Adipocyte (in vitro differentiated cells): ENCODE results near the gene COQ7.

Experiments used
- DNase-seq: peaks from one replicate; pipeline ENCODE4 v3.0.0-alpha.2; 2015; ENCODE audit warnings: low read depth
- H3K27me3 ChIP-seq: replicated peaks from 2 replicates; pipeline ENCODE4 v1.7.0; 2013; ENCODE audit warnings: mild to moderate bottlenecking, low read length, moderate library complexity; ENCODE audit not compliant: control insufficient read depth, insufficient read depth
- H3K36me3 ChIP-seq: 2 replicates; pipeline ENCODE4 v1.7.0; 2013; ENCODE audit warnings: low read length, mild to moderate bottlenecking, moderate library complexity; ENCODE audit not compliant: control insufficient read depth, insufficient read depth, severe bottlenecking
- H3K4me1 ChIP-seq: 2 replicates; pipeline ENCODE4 v1.7.0; 2013; ENCODE audit warnings: mild to moderate bottlenecking, low read length, moderate library complexity; ENCODE audit not compliant: control insufficient read depth, insufficient read depth
- H3K4me3 ChIP-seq: 2 replicates; pipeline ENCODE4 v1.7.0; 2013; ENCODE audit warnings: mild to moderate bottlenecking, low read length, moderate library complexity
- H3K9ac ChIP-seq: 2 replicates; pipeline ENCODE4 v1.7.0; 2013; ENCODE audit warnings: mild to moderate bottlenecking, low read length, moderate library complexity
- H3K9me3 ChIP-seq: 2 replicates; pipeline ENCODE4 v1.7.0; 2013; ENCODE audit warnings: mild to moderate bottlenecking, low read length, moderate library complexity; ENCODE audit not compliant: control insufficient read depth

Gene COQ7

DNA sequence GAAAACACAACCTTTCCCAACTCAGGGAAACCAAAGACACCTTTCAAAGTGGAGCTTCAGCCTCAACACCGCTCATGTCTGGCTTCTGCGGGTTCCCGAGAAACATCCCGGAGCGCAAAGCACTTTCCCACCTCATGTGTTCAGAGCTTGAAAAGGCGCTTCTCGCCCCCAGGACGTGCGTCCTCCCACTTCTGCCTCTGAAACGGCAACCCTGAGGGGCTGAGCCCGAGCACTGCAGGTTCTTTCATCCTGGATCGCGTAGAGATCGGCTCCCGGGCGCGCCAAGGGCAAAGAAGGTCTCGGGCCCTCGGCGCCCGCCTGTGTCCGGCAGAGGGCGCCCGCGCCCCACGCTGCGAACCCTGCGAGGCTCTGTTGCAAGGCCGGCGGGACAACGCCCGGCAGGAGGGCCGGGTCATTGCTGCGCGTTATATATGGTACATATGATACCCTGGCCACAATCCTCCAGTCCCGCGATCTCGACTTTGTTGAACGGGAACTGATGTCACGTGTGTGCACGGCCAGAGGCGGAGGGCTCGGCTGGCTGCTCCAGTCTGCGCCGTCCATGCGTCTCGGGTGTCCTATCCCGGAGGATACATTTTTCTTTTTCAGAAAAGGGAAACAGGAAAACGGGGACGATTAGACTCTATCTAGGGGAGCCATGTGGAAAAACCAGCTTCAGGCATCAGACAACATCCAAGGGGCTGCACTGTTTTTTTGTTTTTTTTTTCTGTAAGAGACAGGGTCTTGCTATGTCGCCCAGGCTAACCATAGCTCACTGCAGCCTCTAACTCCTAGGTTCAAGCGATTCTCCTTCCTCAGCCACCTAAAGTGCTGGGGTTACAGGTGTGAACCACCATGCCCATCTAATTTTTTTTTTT is 19.1 kb downstream of the COQ7 start:
- Histone ChIP-seq H3K4me1 (peaks cover 5% of the 10 kb centered on the region), H3K9me3 (no peaks in the 10 kb centered on the region), H3K9ac (peak overlapping the region; percentile 87), H3K4me3 (peak overlapping the region; percentile 88), H3K27me3 (no peaks in the 10 kb centered on the region), H3K36me3 (no peaks in the 10 kb centered on the region)
- peak; percentile 97 for DNase-seq

DNA sequence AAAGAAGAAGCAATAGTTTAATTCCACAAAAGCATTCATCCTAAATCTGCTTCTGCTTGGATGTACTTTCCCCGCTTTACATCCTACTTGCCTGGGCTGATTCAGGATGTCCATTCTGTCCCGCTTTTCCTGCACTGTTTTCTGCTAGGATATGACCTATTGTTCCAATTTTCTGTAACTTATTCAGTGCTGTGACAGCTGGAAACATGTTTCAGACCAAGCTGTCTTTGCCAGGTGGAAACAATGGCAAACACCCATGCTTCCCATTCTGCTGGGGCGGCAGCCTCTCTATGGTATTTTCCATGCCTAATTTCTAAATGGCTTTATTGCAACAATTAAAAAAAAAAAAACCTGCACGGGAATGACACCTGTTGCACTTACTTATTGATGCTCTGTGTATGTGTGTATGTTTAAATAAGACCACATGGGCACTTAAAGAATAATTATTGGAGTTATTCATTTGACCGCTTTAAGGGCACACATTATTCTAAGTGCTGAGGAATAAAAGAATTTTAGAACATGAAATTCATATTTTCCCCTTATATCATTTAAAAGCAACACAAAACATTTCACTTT is 21.0 kb downstream of the COQ7 start:
- Histone ChIP-seq H3K9ac (no peak overlapping the region), H3K4me1 (peaks cover 13% of the 10 kb centered on the region), H3K4me3 (no peak overlapping the region), H3K36me3 (no peaks in the 10 kb centered on the region), H3K27me3 (no peaks in the 10 kb centered on the region), H3K9me3 (no peaks in the 10 kb centered on the region)
- no peak for DNase-seq

DNA sequence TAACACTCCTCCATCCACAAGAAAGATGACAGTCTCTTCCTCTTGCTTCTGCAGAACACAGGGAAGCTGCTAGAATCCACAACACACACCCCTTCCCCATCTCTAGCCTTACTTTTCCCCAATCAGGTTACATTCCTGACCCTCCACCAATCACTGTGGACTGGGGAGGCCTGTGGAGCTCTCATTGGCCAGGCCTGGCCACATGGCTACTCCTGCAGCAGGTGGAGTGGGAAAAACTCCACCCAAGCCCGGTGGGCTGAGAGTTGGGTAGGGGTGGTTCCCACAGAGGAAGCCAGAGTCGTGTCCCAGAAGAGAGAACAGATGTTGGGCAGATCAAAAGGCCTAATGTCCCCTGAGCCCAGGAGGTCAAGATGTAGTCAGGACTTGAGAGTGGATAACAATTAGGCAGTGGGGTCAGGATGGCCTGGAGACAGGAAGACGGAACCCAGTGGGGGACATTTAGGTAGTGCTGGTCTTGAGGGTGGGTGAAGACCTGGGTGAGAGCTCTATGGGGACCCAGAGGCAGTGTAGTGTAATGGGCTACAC is 22.1 kb downstream of the COQ7 start:
- no peaks in the 10 kb centered on the region for H3K9me3 ChIP-seq
- H3K36me3 ChIP-seq, result no peaks in the 10 kb centered on the region
- no peaks in the 10 kb centered on the region for H3K27me3 ChIP-seq
- H3K4me3 ChIP-seq, result no peak overlapping the region
- no peak overlapping the region for H3K9ac ChIP-seq
- no peak for DNase-seq
- peaks cover 13% of the 10 kb centered on the region for H3K4me1 ChIP-seq

DNA sequence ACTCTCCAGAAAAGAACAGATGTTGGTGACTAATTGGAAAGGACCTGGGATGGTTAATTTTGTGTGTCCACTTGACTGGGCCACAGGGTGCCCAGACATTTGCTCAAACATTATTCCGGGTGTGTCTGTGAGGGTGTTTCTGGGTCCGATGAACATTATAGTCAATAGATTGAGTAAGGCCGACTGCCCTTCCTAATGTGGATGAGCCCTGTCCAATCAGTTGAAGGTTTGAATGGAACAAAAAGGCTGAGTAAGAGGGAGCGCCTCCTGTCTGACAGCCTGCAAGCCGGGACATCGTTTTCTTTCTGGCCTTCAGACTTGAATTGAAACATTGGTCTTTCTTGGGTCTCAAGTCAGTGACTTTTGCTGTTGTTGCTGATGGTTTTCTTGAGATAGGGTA is 23.5 kb downstream of the COQ7 start:
- Histone ChIP-seq H3K36me3 (no peaks in the 10 kb centered on the region), H3K9ac (no peak overlapping the region), H3K4me1 (peaks cover 13% of the 10 kb centered on the region), H3K27me3 (no peaks in the 10 kb centered on the region), H3K9me3 (no peaks in the 10 kb centered on the region), H3K4me3 (no peak overlapping the region)
- DNase-seq, result no peak

DNA sequence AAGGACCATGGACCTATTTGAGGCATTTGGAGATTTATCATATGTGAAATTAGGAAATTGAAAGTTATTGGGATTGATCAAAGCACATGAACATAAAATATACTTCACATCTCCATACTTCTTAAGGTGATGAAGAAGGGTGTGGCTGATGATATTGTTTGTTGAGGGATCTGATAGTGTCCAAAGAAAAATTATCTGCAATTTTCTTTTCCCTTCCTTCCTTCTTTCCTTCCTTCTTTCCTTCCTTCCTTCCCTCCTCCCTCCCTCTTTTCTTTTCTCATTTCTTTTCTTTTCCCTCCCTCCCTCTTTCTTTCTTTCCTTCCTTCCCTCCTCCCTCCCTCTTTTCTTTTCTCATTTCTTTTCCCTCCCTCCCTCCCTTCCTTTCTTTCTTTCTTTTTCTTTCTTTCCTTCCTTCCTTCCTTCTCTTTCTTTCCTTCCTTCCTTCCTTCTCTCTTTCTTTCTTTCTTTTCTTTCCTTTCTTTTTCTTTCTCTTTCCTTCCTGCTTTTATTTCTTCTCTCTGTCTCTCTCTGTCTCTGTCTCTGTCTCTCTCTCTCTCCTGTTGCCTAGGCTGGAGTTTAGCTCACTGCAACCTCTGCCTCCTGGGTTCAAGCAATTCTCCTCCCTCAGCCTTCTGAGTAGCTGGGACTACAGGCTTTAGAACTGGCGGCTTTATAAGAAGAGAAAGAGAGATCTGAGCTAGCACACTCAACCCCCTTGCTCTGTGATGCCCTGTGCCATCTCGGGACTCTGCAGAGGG is 25.4 kb downstream of the COQ7 start:
- peaks cover 9% of the 10 kb centered on the region for H3K4me1 ChIP-seq
- no peak overlapping the region for H3K9ac ChIP-seq
- H3K4me3 ChIP-seq, result no peak overlapping the region
- no peaks in the 10 kb centered on the region for H3K9me3 ChIP-seq
- no peaks in the 10 kb centered on the region for H3K27me3 ChIP-seq
- no peaks in the 10 kb centered on the region for H3K36me3 ChIP-seq
- no peak for DNase-seq

DNA sequence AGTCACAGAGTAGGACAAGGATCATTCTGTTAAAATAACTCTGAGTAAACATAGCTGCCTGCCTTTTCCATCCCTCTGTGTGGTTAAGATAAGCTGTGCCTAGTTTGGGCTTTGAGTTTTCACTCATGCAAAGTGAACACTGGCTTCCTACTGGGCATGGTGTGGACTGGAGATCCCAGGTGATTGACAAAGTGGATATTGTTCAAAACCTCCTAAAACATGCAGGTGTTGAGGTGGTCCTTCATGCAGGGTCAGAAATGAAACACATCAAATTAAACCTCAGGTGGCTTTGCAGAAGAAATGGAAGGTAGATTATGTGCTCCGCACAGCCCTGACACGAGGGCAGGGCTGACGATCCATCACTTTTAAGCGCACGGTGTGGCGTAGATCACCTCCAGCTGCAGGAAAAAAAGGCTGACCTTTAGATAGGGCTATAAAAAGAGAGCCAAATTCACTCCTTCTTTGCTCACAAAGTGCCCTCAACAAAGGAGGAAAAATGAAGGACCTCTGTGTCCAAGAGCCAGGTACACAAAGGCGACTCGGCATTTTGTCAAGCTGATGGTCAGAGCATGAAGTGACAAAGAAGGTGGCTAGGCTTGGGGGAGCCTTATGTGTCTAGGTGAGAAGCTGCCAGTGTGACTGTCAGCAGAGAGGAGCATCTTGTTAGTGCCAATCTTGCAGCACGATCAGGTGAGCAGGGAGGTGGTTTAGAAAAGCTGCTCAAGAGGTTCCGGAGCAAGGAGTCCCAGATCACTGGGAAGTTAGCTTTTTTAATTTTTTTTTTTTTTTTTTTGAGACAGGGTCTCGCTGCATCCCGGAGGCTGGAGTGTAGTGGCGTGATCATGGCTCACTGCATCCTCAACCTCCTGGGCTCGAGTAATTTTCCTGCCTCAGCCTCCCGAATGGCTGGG is 26.5 kb downstream of the COQ7 start:
- no peaks in the 10 kb centered on the region for H3K36me3 ChIP-seq

DNA sequence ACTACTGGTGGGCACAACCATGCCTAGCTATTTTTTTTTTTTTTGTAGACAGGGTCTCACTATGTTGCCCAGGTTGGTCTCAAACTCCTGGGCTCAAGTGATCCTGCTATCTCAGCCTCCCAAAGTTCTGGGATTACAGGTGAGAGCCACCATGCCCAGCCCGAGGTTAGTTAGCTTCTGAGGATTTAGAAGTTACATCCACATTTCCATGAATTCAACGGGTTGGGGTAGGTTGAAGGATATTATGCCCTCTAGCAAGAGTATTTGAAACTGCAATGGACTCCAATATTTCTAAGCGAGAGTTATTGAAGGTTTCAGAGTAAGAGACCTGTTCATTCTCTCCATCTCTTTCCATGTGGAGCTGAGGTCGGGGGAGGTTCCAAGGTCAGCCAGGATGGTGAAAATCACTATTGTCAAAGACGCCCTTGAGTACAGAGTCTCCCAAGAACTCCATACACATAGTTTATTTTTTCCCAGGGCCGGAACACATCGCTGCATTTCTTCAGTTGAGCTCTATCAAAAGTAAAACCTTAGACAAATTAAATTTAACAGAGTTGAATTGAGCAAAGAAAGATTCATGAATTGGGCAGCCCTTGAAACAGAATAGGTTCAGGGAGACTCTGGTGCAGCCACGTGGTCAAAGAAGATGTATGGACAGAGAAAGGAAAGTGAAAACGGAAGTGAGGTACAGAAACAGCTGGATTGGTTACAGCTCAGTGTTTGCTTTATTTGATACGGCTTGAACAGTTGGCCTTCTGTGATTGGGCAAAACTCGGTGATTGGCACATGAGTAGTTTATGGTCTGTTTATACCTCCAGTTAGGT is 27.3 kb downstream of the COQ7 start:
- Histone ChIP-seq H3K27me3 (no peaks in the 10 kb centered on the region), H3K36me3 (no peaks in the 10 kb centered on the region), H3K9me3 (peaks cover 5% of the 10 kb centered on the region), H3K4me1 (peaks cover 9% of the 10 kb centered on the region), H3K9ac (no peak overlapping the region), H3K4me3 (no peak overlapping the region)
- no peak for DNase-seq

More for the DNA sequence above, 26.5 kb downstream of the COQ7 start:
- DNase-seq, result no peak
- Histone ChIP-seq H3K9me3 (peaks cover 5% of the 10 kb centered on the region), H3K4me1 (peaks cover 9% of the 10 kb centered on the region), H3K4me3 (no peak overlapping the region), H3K27me3 (no peaks in the 10 kb centered on the region), H3K9ac (no peak overlapping the region)

DNA sequence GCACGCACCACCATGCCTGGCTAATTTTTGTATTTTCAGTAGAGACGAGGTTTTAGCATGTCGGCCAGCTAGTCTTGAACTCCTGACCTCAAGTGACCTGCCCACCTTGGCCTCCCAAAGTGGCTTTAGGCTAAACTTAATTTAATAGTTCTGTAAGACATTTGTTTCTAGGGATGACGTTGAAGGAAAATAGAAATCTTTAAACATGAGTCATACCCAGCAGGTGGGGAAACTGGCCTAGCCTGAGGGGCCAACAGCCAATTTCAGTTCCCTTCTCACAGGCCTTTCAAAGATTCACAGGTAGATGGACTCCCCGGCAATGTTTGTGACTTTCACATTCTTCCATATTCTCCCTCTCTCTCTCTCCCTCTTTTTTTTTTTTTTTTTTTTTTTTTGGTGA is 28.2 kb downstream of the COQ7 start:
- H3K4me1 ChIP-seq, result peaks cover 9% of the 10 kb centered on the region
- DNase-seq, result no peak
- no peak overlapping the region for H3K9ac ChIP-seq
- H3K9me3 ChIP-seq, result peaks cover 9% of the 10 kb centered on the region
- no peaks in the 10 kb centered on the region for H3K36me3 ChIP-seq
- no peaks in the 10 kb centered on the region for H3K27me3 ChIP-seq
- H3K4me3 ChIP-seq, result no peak overlapping the region

DNA sequence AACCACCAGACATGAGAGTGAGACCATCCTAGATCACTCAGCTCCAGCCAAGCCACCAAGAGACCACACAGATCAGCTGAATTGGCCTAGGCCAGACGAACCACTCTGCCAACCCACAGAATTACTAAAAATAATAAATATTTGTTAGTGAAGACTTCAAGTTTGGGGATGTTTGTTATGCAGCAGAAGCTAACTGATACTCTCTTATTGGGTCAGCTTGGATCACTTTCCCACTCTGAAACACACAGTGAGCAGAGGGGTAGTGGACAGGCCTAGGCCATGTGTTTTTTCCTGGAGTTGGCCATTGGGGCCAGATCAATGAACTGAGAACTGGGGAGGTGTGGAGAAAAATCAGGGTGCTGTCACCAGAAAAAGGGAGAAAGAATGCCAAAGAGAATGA is 30.8 kb downstream of the COQ7 start:
- Histone ChIP-seq H3K27me3 (no peaks in the 10 kb centered on the region), H3K4me1 (no peaks in the 10 kb centered on the region), H3K9ac (no peak overlapping the region), H3K9me3 (peaks cover 9% of the 10 kb centered on the region), H3K36me3 (no peaks in the 10 kb centered on the region), H3K4me3 (no peak overlapping the region)
- no peak for DNase-seq
